Measurements from ENCODE around the gene NDUFA1. TPM values are rescaled to one million over a fixed set of nuclear protein-coding genes. Genes with fewer than 3 reads are reported as not detected.

NDUFA1 gene
- total and polyA plus RNA-seq, 10 of the 15 experiments (the other 5 are each of a cell fraction or from before 2014, with no cell fraction given), result 113 to 1,113 (median 306) TPM

- TF ChIP-seq ZBTB11 (CRISPR knock-in tag; IDR thresholded peaks at IDR 0.05), result no peak
- TF ChIP-seq PAX8 (IDR thresholded peaks at IDR 0.05), result no peak
These were observed 37.7 kb upstream of the NDUFA1 start (continued) for GRCh38 chrX:119833905-119834304.

GRCh38 chrX:119852382-119853353 lies 19.0 kb upstream of the NDUFA1 start, which contains the start of gene UPF3B:
Gene UPF3B (minus strand): TSS chrX:119852963. CDS start chrX:119852928, 35 bp downstream.
- Histone ChIP-seq H3K9me3 (replicated peaks; ENCODE audit: control insufficient read depth, insufficient read depth, low read length) (no peaks in the 10 kb centered on the region), H4K20me1 (ENCODE audit: control insufficient read depth, insufficient read depth) (no peaks in the 10 kb centered on the region), H3K36me3 (ENCODE audit: control insufficient read depth in 2 of 2, insufficient read depth in 2 of 2, low read length in 1 of 2) (no peaks in the 10 kb centered on the region), H2AFZ (ENCODE audit: control insufficient read depth, low read depth, low read length) (peak within 1 kb of the TSS; percentile 80), H3K27ac (ENCODE audit: control insufficient read depth, insufficient read depth) (peak within 1 kb of the TSS; percentile 81), H3K4me3 (peak within 1 kb of the TSS; percentile 70), H3K9ac (ENCODE audit: control insufficient read depth, insufficient read depth, low read length) (peak within 1 kb of the TSS; percentile 83), H3K79me2 (ENCODE audit: control insufficient read depth, insufficient read depth, low read length) (peaks cover 16% of the 10 kb centered on the region), H3K27me3 (replicated peaks in 1 of 2; ENCODE audit: control insufficient read depth in 2 of 2, insufficient read depth in 2 of 2, low read length in 1 of 2) (no peaks in the 10 kb centered on the region), H3K4me2 (ENCODE audit: control insufficient read depth, insufficient read depth) (peak within 1 kb of the TSS; percentile 60), H3K4me1 (ENCODE audit: control insufficient read depth, insufficient read depth, low read length) (no peaks in the 10 kb centered on the region)
- intact Hi-C loops (cut with micrococcal nuclease; ENCODE audit: unreplicated experiment) (loop anchor here (2.0 kb wide), 2 partner anchors 18 to 62 kb away; partner anchors contain the start of genes NDUFA1, RNF113A and RPL39), in situ Hi-C loops (cut with MboI) (no loop called here)
- ATAC-seq (peak; percentile 96), DNase-seq (ENCODE audit: low read depth, low spot score) (peak; percentile 84), FAIRE-seq (peak; percentile 85)
- SMC1A ChIA-PET (ENCODE audit: uncharacterized antibody, unreplicated experiment), result interaction anchor here (0.7 to 2.9 kb wide), 7 partner anchors 18 to 285 kb away, joined by 3 to 18 read pairs (median 3); partner anchors contain the start of genes NDUFA1, RNF113A, RPL39 and SOWAHD
- CTCF ChIA-PET, result interaction anchor here (1.2 to 1.7 kb wide), 5 partner anchors 18 to 68 kb away, joined by 3 to 7 read pairs (median 4); partner anchors contain the start of genes RNF113A and RPL39
- no TSS peak for BruUV-seq (replicated peaks)
- RAD21 ChIA-PET (ENCODE audit: unreplicated experiment), result interaction anchor here (0.7 to 1.7 kb wide), 10 partner anchors 16 to 243 kb away, joined by 3 to 20 read pairs (median 3); partner anchors contain the start of genes NDUFA1, RNF113A and RPL39
- 42% methylated on average over 53 of the region's 54 CpGs for WGBS (ENCODE audit: insufficient coverage, insufficient replicate concordance, low lambda C conversion rate, missing lambda C conversion rate)
- POLR2A ChIA-PET, result interaction anchor here (1.7 to 2.4 kb wide), 2 partner anchors 18 to 61 kb away, joined by 19 to 24 read pairs; partner anchors contain the start of genes NDUFA1, RNF113A and RPL39
- TF ChIP-seq SIX5 (IDR thresholded peaks at IDR 0.05; ENCODE audit: low read depth, low read length, severe bottlenecking), result peak; percentile 66
- peak; percentile 24; the same call in 1 of the 2 replicates for TF ChIP-seq GATAD2B (conservative IDR thresholded peaks at IDR 0.05; ENCODE audit: low read depth)
- peak; percentile 73 for TF ChIP-seq BRCA1 (IDR thresholded peaks at IDR 0.05; ENCODE audit: low read depth, low read length)
- TF ChIP-seq POLR2AphosphoS2 (IDR thresholded peaks at IDR 0.05; ENCODE audit: low read depth, low read length), result 0 out of 2 replicates have a peak, but pooled peaks have one; percentile 29
- TF ChIP-seq EP300 (IDR thresholded peaks at IDR 0.05; ENCODE audit: borderline replicate concordance in 1 of 2, control insufficient read depth in 1 of 2, low read depth in 2 of 2, low read length in 2 of 2), result no peak
- TF ChIP-seq CREM (IDR thresholded peaks at IDR 0.05; ENCODE audit: low read depth), result peak; percentile 76
- no peak for TF ChIP-seq ZBED1 (IDR thresholded peaks at IDR 0.05; ENCODE audit: borderline replicate concordance)
- TF ChIP-seq PAX8 (IDR thresholded peaks at IDR 0.05), result no peak
- TF ChIP-seq BHLHE40 (IDR thresholded peaks at IDR 0.05; ENCODE audit: borderline replicate concordance in 1 of 2, low read depth in 2 of 2, low read length in 1 of 2), result peak in 1 of 2 experiments; percentile 8; a peak in 1 of 4 replicates
- peak; percentile 77 for TF ChIP-seq IRF5 (IDR thresholded peaks at IDR 0.05; ENCODE audit: borderline replicate concordance)
- peak; percentile 32; the same call in 1 of the 2 replicates for TF ChIP-seq RB1 (IDR thresholded peaks at IDR 0.05; ENCODE audit: borderline replicate concordance)
- no peak for TF ChIP-seq MTA3 (IDR thresholded peaks at IDR 0.05; ENCODE audit: borderline replicate concordance, low read length)
- TF ChIP-seq IKZF2 (IDR thresholded peaks at IDR 0.05), result peak; percentile 80 to 82
- 0 out of 2 replicates have a peak, but pooled peaks have one; percentile 20 for TF ChIP-seq NR2F1 (conservative IDR thresholded peaks at IDR 0.05)
